NCI-H2171 treated with DMSO at 0.1 percent for 48 hours (cell line): Measurements from ENCODE around the gene CEP152.
A peak's percentile ranks its signal among the peaks of the same experiment; 100 is the strongest.

ENCODE experiments used
- DNase-seq: peaks from one replicate; lab custom pipeline; 2025; lab: John Stamatoyannopoulos, UW

Gene CEP152

DNA sequence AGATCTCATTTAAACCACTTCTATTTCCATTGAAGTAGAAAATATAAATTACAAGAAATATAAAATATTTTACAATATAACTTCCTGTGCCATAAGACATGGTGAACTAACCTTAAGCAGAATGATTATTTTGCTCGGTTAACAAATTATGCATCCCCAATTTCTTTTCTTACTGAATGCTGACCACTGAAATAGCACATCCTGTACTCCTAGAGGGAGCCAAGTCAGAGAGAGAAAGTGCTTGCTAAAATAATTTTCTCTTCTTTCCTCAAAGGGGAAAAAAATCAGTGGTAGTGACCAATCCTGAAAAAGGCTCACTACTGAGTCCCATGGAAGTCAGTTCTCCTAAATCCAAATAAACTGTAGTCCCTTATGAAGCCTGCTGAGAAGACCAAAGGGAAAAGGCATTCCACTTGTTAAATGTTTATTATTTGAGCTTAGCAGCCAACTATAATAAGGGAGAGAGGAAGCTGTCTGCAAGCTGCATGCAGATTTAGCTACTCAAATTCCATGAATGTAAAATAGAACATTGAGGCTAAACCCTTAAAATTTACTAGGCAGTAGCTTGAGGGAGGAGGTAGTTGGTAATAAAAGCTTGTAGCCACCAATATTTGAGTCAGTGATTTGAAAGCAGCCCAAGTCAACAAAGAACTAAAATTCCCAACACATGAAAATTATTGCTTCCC is 33.1 kb downstream of the CEP152 start:
- DNase-seq = no peak

DNA sequence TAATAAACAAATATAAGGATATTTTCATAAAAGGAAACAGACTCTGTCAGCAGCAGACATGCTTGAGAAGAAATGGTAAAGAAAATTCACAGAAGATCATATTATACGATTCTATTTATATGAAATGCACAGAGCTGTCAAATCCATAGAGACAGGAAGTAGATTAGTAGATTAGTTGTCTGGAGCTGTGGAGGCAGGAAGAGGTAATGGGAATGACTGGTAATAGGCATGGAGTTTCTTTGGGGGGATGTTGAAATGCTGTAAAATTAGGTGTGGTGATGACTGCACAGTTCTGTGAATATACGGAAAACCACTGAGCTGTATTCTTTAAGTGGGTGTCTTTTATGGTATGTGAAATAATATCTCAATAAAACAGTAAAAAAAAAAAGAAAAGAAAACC is 35.3 kb downstream of the CEP152 start:
- DNase-seq = no peak

DNA sequence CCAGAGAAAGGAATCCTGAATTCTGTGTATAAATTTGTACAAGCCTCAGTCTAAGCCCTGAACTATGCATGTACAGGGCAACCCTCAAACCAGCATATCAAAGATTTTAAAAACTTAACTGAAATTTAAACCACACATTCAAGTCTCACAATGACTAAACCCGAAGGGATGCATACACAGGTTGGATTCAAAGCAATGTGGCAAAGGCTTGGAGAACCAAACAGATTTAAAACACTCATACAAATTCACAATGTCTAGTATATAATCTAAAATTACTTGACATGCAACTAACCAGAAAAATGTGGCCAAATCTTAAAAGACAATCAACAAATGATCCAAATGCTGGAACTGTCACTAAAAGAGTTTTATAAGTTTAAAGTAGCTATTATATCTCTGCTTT is 36.4 kb downstream of the CEP152 start:
- no peak for DNase-seq

DNA sequence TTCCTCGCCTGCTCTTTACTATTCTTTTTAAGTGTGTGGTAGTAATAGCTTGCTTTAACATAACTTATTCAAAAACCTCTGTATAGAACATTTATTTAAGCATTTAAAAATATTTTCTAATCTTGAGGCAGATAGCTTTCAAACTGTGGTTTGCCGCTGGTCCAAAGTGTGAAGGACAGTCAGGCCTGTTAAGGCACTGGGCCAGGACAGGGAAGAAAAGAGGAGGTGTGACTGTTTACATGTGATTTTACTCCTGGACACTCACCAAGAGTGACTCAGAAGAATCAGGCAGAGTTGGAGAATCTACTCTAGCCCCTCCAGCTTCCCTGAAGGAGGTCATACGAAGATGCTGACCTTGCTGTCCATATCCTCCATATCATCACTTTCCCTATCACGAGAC is 44.7 kb downstream of the CEP152 start:
- DNase-seq = no peak

DNA sequence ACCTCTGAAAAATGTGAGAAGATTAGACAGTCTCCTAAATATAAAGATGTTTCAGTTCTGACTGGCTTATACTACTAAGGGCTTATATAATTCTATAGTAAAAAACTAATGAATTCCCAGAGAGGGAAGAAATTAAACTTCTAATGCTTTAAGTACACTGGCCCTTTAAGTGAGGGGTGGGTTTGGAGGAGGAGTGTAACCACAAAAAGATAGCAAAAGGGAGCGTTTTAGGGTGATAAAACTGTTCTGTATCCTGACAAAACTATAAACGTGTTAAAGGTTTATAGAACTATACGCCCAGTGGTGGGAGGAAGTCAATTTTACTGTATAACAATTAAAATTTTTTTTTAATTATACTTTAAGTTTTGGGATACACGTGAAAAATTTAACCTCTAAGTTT is 45.8 kb downstream of the CEP152 start:
- DNase-seq = no peak

DNA sequence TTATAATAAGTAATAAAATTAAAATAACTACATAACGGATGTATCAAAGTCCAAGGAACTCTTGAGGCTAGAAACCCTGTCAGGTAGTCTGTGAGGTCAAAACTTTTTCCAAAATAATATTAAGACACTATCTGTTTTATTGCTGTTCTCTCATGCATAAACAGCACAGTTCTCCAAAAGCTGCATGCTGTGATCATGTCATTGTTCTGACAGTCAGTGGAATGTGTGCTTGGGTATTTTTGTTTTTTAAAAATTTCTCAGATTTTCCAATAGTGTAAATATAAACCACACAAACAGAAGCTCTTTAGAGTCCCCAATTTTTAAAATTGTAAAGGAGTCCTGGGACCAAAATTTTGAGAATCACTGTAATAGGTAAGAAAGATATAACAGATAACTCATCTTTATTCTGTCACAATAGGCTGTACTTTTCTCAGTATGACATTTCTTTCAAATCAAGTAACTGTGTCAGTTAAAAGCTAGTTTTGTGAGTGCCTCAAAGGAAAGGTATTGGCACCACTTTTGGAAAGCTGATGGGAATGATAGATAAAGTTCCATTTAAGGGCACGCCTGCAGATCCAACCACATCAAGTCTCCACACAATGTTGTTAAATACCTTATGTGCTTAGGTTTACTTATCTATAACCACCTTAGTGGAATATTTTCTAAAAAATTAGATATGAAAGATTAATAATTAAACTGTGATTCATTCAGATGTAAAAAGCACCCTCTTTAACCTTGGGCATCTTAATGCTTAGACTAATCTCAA is 49.3 kb downstream of the CEP152 start:
- no peak for DNase-seq

DNA sequence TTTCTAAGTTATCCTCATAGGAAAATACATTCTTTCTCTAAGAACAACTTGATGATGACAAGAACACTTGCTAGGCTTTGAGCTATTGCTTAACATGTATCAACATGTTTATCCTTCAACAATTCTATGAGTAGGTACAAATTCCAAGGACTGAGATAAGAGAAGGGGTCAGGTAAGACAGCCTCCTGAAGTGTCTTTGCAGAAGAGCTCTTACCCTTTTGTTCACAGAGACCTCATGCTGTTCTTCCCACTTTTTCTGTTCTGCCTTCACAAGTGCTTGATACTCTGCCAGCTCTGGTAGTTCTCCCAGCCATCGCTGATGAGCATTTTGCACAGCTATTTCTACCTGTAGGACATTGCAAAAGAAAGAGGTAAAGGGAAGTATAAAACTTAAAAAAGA is 50.9 kb downstream of the CEP152 start:
- peak; percentile 3 for DNase-seq

DNA sequence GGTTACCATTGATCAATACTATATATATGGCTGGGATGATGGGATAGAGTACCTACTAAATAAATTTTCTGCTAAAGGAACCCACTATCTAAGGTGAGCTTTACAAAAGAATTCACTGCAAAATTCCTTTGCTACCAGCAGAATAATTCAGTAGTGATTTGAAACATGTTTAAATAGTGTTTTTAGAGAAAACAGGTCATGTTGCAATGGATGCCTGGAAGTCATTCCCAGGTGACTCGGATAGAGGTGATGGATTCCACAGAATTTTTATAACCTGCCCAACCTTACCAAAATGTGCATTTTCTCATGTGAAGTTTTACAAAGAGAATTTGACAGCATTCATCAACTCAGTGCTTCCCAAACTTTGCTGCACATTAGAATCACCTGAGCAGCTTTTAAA is 53.2 kb downstream of the CEP152 start:
- no peak for DNase-seq

DNA sequence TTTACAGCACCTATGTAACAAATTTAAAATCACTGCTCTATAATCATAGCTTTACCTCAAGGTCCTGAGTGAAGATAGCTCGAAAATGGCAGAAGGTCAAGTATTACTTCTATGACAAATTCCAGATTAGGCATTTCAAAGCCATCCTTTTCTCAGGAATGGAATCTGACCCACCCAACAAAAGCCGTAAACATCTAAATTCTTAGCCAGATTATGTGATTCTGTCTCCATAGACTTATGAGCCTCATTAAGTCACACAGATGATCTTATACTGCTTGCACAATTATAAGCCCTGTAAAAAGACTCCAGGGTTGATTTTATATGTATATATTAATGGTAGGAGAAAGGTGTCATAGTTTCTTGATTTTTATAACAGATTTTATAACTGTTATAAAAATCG is 56.9 kb downstream of the CEP152 start:
- DNase-seq = no peak

DNA sequence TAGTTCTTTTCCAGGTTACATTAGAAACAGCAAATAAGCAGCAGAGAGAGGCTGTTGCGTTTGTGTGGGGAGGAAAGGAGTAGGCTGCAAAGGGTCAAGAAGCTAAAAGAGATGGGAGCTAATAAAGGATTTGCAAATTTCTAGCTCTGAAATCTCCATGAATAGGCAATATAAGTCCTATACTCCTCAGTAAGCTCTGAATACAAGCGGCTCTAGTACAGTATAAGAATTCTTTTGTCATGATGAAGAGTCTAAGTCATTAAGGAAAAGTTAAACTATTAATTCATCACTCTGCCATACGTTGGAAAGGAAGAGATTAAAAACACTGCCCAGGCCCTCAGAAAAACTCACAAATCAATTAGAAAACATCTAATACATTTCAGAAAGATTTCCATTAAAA is 59.3 kb downstream of the CEP152 start:
- no peak for DNase-seq

DNA sequence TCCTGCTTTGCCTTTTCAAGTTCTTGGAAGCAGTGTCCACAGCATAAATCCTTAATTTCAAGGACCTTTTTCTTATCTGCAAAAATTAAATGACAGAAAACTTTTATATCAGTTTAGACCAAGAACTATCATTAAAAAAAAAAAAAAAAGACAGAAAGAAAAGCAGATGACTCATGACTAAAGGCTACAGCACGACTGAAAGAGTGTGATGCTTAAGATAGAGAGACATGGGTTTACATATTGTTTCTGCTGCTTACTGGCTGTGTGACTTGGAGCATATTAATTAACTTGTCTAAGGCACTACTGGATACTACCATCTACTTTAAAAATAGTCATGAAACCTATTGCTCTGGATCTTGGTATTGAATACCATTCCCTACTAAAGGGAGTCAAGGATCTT is 62.3 kb downstream of the CEP152 start:
- DNase-seq = no peak

DNA sequence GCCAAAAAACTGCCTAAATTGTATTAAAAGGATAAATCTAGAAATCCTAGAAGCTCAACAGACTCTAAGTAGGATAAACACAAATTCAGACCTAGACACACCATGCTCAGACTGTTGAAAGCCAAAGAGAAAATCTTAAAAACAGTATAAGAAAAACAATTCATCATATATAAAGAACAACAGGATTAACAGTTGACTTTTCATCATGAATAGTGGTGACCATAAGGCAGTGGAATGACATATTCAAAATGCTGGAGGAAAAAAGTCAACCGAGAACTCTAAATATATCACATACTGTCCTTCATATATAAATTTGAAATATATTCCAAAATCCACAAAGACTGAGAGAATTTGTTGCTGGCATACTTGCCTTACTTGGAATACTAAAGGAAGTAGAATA is 77.3 kb downstream of the CEP152 start:
- DNase-seq = no peak

DNA sequence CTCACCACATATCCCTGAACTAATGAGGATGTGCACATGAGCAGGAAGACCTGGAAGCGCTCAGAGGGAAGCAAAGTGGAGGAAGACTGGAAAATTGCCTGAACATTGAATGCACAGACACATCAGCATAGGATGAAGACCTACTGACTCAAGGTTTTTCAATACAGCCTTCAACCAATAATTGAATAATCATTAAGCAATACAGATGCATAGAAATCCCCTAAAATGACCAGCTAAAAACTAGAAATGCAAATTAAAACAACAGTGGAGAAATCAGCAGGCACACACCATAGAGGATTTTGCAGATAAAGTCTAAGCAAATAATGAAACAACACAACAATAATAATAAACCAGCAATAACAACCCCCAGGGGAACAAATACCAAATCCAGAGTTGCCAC is 80.4 kb downstream of the CEP152 start:
- no peak for DNase-seq

DNA sequence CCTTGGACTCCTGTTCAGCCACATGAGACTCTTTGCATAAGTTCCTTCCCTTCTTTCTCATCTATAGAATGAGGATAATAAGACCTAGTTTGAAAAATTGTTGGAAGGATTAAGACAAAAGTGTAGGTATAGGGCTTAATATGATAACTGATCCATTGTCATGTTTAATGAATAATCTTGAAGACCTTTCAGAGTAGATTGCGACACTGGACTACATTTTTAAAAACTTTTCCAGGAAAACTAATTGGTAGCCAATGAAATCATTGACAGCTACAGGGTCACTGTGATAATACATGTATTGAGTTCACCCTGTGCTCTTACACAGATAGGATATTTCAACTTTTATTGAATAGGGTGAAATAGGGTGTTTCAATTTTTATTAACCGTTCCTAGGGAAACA is 86.9 kb downstream of the CEP152 start:
- DNase-seq = no peak

DNA sequence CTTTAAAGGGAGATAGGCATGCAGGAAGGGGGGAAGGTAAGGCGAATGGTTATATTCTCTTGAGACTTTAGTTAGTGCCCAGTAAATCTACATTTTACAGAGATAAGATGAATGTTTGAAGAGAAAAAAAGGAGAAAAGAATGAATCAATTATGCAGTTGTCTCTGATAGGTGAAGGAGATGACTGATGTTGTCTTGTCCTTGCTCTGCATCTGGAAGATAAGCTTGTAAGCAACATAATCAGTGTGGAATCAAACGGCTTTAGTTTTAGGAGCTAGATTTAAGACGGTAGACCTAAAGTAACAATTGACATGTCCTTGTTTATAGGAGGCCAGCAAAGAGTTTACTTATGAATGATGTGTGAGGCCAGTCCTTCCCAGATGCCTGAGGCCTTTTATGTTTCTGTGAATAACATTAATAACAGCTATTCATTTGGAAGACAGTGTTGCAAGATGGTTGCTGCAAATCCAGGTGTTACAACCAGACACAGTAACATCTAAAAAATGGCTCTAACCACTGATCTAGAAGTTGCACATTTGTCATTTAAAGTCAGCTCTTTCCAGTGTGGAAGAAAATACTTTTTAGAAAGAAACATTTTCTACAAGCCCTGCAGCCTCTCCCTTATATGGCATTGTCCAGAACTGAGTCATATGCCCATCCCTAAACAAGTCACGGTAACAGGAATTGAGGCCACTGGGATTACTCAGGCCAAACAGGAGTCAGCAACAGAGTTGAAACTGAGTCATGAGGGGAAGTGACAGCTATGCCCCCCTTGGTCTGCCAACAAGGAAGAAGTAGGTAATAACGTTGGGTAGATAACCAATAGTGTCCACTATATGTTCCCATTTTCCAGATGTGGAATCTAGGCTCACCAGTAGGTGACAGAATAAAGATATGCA is 87.9 kb downstream of the CEP152 start:
- DNase-seq = no peak

DNA sequence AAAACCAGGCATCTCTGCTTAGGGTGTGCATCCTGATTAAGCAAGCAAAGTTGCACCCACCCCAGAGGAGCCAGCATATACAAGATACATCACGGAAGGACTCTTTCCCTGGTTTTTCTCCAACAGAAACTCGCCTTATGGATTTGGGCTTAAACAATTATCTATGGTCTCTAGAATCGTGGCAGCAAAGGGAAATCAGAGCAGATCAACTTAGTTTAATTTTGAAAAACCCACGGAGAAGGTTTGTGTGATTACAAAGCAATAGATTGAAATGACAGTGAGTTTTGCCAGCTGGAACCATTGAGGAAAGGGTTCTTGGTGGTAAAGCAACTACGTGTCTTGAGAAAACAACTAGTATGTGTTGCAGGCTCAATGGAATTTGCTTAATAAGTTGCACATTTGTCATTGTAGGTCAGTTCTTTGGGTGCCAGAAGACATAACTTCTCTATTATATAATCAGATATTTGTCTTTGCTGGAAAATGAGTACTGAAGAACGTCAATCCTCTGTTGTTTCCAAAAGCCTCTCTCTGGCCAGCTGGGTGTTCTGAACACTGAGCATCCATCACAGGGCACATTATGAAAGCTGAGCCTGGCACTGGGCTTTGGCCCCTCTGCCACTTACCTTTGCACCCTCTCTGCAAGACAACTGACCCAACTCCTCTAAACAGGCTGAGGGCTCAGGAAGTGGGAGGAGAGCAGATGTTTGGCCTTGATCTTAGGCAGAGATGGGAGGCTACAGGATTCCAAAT is 89.6 kb downstream of the CEP152 start:
- no peak for DNase-seq

DNA sequence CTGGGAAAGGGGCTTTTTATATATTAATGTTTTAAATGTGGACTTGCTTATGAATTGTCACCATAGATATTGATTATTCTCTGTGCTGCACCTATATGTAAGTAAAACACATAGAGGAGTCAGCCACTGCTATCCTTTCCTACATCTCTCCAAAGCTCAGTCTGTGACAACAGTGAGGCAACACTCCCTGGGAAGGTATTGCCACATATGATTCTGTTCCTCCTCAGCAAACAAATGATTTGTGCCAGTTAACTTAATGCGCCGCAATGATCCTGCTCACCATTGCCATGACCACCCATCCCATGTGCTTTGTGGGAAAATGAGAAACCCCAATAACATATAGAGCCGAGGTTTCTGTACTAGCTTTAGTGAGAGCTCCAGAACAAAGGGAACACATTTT is 90.2 kb downstream of the CEP152 start:
- no peak for DNase-seq

DNA sequence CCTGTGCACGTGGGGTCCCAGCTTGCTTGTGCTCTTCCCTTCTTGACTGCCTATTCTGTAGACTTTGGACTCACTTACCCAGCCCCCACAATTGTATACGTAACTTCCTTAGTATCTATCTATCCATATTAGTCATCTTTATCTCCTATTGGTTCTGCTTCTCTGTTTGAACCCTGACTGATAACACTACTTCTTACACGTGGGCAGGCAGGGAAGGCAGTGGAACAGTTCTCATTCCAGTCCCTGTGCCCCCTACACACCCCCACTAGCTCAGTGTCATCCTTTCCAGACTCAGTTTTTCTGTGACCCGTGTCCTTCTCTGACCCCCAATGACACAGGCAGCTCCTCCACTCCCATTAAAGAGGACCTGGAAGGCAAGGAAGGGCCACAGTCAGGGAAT is 91.2 kb downstream of the CEP152 start:
- DNase-seq = no peak

DNA sequence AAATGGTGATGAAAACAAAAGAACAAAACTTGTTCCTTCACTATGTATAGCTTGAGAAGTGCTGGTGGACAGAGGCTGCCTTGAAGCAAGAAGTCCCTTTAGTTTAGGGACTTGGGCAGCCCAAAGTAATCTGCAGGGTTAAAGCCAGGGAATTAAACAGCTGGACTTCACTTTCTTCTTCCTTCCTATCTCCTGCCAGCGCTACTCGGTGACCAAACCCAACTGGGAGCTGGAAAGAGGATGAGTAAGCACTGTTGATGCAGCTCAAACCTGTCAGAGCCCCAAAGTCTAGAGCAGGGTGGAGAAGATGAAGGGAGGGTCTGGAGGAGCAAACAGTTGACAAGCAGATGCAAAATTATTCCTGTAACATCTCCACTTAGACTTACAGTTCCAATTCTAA is 92.2 kb downstream of the CEP152 start:
- no peak for DNase-seq

DNA sequence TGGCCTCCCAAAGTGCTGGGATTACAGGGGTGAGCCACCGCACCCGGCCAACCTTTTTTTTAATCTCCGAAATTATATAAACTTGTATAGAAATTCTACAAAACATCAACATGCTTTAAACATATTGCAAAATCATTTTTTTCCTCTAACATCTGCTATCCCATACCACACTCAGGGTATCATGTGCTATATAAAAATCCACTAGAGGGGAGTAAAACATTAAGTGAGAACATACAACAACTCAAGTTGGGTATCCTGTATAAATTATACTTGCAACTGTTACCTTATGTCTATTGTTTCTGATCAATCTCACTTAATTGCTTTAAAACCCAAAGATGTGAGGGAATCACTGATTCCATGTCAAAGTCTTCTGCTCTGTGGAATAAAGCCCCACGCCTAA is 93.4 kb downstream of the CEP152 start:
- DNase-seq = no peak

DNA sequence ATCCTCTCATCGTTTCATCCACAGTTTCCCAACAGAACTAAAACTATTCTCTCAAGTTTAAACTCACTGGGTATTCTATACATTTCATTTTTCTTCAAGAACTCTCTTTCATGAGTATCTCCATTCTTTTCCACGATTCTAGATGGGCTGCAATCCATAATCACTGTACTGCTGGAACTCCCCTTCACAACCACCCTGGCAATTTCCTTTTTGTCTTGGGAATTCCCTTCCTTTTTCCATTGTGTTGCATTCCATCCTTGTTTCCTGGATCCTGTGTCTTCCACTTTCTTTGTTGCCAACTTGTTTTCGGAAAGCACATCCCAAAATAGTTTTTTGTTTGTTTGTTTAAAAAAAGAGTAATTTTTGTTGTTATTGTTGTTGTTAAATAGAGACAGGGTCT is 98.3 kb downstream of the CEP152 start:
- DNase-seq = no peak

DNA sequence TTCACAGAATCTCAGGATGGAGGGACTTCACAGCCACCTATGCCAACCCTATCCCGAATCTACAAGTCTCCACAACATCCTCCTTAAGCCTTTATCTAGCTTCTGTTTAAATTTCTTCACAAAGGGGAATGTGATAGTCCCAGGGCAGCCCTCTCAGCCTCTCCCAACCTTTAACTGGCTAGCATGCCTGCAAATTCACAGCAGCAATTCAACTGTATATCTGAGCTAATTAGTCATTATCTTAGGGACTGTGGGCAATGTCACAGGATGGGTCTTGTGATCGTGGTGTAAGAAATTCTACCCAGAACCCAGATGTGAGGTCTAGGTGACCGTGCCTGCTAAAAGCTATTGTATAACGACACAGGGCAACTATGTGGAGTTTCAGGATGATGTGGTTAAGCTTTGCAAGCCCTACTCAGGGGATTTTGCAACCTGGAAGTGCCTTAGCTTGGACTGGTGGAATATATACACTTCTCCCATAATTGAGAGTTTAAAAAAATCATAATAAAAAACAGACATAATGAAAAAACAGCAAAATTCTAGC is 99.8 kb downstream of the CEP152 start:
- no peak for DNase-seq
